NCI-H128 (cell line): ENCODE results near the gene VAV2.

Experiments
- DNase-seq: peaks from one replicate; lab custom pipeline; 2025; ENCODE audit not compliant: unreplicated experiment; lab: John Stamatoyannopoulos, UW

VAV2 gene

DNA sequence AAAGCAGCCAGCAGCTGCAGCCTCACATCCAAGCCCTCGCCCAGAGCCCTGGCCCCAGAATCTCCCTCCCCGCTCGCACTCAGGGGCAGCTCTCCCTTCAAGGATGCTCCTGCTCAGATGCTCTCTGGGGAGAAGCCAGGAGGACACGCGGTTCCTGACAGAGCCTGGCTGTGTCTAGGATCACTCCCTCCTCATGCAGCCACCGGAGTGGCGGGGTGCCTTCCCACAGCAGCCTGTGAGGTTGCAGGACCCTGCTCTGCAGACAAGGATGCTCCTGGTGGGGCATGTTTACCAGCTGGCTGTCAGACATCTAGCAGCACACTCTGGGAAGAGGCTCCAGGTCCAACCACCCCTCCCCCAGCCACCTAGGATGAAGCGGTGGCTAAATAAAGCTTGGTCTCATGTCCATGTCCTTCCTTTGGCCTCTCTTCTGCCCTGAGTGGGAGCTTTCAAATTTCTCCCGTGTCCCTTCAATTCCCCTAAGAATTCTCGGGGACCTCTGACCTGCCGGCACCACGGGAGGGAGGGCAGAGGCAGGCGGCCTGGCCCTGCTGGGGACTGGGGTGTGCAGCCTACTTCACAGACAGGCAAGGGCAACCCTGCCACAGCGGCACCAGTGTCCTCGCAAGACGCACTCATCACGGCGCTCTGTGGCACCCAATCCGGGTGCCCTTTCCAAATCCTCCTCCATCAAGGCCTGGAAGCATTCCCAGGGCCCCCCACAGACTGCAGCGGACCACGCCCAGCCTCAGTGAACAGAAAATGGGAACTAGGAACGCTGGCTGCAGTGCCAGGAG, 165.6 kb downstream of the VAV2 start:
- no peak for DNase-seq

DNA sequence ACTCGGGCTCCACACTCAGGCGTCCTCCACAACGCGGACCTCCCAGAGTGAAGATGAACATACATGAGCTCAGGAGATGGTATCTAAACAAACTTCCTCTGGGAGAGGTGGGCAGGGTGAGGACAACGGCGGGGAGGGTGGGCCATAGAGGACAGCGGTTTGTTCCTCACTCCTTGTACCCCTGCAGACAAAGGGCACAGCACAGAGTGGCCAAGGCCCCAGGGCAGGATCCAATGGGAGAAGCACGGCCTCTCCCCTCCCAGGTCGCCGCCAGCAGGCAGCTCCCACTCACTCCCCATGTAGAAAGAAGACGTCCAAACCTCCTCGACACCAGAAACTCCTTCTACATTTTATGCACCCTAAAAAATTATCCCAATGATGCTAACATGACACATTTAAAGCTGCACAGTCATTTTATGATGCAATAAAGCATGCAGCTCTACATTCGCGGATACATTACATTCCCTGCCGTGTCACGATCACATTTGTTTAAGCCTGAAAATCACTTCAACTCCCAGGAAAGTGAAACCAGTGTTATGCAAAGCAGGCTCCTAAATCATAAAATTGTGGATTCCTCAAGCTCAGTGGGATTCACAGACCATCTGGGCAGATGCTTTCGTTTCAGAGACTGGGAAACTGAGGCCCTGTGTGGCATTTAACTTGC, 166.4 kb downstream of the VAV2 start:
- DNase-seq, result no peak

DNA sequence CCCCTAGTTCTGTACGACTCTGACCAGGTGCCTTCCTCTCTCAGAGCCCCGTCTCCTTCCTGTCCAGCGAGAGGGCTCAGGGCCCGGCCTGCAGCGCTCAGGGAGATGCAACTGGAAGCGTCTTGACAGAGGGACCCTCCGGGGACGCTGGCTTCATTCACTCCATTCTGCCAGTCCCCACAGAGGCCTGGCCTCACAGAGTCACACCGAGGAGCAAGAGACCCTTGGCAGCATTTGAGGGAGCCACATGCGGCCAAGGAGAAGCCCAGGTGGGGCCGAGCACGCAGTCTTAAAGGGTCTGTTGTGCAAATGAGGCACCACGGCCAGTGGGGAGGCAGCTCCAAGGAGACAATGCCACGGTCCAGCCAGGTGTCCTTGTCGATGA, 167.3 kb downstream of the VAV2 start:
- no peak for DNase-seq

DNA sequence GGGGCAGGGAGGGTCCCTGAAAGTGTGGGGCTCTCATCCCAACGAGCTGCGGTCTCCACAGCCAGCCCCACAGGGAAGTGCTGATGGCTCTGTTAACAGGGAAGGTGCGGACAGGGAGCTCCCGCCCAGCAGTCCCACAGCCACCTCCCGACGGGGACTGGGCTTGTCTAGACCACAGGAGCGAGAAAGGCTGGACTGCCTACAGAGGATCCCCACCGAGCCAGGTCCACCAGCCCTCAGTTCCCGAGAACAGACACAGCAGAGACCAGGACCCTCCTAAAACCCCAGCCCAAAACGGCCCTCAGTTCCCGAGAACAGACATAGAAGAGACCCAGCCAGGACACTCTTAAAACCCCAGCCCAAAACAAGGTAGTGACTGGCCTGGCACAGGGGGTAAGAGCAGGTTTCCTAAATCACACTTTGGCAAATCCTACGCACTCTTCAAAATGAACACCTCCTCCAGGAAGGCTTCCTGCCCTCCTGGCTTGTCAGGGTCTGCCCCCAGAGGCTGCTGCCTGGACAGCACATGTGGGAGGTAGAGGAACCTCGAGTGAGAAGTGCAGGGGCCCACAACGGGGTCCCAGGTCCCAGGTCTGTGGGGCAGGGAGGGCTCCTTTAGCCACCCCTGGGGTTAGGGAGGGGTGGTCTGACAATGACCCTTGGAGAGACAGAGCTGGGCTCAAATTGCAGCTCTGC, 167.9 kb downstream of the VAV2 start:
- DNase-seq, result no peak

DNA sequence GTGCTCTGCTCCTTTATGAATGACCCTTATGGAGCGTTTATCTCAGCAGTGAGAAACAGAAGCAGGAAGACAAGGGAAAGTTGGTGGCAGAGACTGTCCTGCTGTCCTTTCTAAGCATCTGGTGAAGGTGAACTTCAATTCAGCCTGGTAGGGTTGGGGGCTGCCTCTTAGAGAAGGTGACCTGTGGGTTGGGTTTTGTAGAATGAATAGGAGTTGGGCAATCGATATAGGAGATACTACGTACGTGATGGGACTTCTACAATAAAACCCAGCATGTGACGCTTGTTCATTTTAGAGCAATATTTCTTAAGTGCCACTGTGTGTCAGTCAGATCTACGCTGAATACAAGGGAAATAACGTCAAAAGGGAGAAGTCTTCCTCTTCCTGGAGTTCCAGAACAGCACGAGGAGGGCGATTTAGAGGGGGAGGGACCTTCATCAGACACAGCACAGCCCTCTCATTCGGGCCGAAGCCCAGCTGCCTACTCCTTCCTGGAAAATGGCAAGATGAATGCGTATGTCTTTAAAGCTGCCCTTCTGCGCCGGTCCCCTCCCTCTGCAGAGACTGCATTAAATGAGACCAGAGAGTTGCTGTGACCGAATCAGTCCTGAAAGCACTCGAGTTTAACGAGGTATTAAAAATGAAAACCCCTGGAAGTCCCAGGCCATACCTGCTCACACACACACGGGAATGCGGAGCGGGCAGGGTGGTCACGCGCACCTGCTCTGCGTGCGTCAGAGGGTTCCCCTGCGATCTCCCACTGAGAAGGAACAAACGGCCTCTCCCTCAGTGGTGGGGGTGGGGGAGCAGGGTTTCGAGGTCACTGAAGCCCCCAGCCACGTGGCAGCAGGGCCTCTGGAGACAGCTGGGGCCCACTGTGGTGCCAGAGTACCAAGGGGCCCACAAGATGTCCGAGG, 168.7 kb downstream of the VAV2 start:
- DNase-seq, result no peak

DNA sequence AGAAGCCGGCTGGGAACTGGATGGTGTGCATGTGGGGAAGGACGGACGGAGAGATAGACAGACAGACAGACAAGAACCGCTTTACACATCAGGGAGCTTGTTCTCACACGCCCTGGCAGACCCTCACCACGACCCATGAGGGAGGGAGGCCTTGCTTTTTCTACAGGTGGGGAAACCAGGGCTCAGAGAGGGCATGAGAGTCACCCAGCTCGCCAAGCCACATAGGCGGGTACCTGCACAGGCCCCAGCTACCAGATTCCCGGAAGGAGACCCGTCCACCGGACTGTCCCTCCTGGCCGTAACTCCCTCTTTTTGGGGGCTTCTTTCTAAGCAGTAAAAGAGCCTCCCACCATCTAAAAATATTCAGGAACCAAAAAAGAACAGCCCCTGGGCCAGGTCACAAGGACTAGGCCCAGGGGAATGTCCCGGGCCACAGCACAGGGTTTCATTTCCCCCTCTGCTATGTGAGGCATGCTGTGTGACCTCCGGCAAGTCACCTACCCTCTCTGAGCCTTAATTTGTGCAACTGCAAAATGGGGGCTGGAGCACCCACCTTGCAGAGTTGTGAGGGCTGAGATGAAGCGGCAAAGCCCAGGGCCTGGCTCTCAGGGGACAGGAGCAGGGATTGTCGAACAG, 169.6 kb downstream of the VAV2 start:
- no peak for DNase-seq

DNA sequence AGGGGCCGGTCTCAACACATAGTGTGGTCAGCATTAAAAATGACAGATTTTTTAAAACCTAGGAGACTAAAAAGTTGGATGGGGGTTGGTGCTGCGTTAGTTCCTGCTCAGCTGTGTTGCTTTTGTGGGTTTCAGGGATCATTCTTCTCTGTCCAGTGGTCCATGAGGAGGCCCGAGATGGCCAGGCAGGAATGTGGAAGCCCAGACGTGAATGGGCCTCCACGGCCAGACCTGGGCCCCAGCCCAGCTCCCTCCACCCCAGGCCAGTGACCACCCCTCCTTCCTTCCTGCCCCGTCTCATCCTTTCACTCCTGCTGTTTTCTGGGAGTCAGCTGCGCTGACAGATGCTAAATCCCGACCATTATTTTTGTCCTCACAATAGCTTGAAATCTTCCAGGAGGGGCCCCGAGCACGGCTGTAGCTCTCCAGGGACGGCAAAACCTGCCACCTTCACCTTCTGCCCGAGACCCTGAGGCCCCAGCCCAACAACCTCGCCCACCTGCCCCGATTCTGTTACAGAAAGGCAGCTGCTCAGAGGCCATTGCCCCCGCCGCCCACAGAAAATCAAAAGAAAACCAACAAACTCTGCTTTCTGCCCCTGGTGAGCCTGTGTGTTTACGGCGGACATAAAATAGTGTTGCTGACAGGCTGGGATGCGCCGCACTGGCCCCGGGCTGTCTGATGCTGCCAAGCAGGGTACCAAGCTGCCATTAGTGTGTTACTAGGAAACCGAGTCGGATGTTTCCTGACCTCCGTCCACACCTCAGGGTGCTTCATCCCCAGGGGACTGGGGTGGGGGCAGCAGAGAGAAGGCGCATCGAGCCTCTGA, 170.3 kb downstream of the VAV2 start:
- DNase-seq, result no peak

DNA sequence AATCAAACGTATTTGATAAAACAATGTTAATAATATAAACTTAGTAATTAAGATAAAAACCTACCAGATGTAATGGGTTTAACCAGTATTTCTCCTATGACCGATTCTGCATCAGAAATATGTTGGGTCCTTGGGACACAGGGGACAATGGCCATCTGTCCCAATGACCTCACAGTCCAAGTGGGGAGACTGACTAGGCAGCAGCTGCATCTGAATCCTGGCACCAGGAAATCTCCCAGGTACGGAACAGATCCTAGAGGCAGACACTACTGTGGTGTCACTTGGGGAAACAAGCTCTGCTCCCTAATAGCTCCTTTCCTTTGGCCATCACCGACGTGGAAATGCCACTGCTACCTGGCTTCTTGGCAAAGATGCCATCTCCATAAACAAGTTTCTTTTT, 172.2 kb downstream of the VAV2 start:
- DNase-seq, result no peak

DNA sequence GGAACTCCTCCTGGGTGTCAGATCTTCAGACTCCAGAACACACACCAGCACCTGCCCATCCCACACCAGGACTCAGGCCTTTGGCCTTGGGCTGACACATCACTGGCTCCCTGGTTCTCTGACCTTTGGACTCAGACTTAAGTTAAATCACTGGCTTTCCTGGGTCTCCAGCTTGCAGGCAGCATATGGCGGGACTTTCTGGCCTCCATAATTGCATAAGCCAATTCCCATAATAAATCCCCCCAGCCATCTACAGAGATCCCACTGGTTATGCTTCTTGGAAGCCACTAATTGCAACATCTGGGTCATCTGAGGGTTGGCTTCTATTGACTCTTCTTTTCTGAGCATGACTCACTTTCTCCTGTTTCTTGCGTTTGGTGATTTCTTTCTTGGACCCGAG, 173.7 kb downstream of the VAV2 start:
- no peak for DNase-seq

DNA sequence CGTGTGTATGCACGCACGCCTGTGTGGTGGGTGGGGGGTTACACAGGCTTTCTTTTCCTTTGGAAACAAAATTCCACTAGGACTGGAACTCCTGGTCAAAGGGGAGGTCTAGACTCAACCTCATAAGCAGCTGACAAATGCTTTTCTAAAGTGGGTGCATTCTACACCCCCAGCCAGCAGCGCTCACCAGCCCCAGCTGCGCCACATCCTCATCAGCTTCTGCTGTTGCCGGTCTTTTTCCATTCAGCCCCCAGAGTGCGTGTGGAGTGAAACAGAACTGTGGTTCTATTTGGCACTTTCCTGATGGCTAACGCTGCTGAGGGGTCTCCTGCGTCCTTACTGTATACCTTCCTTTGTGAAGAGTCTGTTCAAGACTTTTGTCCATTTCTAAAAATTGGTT, 176.3 kb downstream of the VAV2 start:
- no peak for DNase-seq

DNA sequence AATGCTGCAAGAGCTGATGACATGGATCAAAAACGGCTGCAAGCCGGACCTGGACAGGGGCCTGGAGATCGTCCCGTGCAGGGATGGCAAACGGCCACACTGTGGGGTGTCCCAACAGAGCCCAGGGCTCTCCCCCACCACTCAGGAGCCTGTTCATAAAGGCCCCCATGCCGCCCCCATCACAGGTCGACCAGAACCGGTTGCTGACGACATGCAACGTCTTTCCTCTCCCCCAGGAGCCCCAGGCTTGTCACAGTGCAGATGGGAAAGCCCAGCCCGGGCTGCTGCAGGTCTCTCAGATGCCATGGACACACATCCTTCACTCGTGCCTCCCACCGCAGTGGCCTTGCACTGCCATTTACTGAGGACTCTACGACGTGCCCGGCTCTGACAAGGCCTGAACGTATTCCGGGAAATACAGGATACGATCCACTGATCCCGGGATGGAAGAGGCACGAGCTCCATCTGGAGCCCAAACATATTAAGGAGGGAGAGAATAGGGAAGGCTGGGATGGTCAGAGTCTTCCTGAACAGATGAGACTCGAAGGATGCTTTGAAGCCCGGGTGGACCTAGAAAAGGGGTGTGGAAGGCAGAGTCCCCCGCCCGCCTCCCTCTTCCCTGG, 177.4 kb downstream of the VAV2 start:
- DNase-seq, result no peak

DNA sequence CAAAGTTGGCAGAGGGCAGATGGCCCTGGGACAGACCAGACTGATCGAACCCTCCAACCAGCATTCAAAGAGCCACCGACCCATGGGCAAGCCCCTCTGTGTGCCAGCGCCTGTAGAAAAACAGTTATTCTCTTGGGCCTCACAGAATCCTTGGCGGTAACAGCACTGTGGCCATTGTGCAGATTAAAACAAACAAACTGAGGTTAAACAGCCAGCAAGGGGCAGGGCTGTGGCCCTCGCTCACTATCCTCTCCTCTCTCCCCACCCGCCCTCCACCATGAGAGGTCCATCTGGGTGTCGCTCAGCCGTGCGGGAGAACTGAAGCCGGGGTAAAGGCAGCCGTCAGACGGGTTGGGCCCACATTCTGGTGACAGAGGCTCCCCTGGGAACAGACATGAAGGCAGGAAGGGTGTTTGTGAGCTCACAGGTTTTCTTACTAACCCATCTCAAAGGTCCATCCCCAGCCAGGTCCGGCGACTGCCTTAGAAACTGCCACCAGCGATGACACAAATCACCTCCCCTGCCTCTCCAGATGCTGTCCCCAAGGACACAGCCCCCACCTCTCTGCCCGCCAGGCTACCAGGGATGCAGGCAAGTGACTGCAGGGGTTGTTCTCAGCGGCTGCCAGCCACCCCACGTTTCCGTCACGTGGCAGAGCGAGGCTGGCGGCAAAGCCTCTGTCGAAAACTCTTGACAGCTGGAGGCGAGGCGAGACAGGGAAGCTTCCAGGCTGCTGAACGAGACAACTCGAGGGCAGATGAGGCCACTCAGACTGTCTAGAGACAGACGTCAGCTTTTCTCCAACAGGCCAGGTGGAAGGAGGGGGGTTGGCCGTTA, 178.2 kb downstream of the VAV2 start:
- no peak for DNase-seq

DNA sequence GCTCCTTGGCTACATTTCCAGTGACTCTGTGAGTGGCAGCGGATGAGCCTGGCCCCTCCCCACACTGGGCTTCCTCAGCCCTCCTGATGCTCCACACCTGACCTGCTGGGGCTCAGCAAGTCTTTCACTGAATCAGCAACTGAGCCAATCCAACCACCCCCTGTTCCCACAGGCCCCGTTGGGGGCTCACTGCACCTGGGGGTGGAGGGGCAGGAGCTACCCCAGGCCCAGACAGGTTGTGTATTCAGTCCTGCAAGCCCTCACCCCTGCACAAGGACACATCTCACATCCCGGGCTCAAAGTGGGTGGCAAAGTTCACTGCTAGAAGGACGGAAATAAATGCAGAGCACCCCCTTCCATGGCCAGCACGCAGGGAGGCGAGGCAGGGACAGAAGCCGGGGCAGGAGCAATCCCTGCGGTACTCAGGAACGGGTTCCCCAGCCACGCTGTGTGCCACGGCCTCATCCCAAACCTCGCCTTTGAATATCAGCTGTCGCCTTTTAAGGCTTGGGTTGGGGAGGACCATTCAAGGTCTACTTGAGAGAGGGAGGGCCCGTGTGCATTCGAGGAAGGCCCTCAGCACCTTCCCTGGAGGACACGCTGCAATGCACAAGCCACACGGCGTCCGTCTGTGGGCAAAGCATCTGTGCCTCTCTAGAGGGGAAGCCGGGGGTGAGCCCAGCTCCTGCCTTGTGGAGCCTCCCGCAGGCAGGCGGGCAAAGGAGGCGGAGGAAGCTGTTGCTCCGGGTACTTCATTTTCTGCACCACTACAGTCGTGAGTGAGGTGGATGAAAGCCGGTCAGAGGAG, 179.0 kb downstream of the VAV2 start:
- DNase-seq, result no peak

DNA sequence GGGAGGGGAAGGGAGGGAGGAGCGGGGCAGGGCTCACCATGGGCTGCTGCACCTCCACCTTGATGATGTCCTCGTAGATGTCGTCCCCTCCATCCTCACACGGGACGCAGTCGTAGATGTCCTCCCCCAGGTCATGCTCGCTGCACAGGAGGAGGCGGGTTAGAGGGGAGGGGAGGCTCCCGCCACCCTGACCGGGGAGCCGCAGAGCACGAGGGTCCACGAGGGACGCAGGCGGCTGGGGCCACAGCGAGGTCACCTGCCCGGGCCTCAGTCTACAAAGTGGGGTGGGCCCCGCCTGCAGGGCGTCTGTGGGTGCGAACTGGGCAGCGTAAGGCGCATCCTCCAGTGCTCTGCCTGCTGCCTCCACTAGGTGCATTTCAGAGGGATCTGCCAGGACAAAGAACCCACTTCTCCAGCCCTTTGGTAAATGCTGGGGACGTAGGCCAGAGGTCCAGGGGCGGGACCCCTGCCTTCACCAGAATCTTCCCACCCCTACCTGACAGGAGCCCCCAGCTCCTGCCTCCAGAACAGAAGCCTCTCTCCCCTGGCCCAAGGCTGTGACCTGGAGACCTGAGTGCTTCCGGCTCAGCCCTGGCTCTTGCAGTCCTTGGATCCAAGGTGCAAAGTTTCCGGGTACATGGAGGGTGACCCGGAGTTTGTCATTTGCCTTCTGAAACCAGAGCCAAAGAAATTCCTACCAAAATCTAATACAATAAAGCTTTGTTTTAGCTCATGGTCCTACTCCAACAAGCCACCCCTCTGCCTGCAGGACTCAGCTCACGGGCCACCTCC, 179.9 kb downstream of the VAV2 start:
- DNase-seq, result no peak

DNA sequence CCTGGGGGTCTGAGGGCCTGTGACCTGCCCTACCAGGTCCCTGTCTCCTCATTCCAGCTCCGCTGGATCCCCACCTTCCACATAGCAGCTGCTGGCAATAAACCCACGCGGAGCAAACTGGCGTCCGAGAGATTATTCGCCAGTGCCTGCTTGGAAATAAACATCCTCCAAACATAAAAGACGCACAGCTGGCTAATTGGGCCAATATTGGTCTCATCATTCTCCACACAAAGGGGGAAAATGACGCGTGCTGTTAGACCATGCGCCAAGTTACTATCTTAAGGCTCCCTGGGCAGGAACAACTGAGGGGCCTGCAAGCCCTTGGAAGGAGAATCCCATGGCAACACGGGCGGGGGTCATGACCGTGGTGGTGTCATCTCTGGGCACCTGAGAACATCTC, 180.7 kb downstream of the VAV2 start:
- DNase-seq, result no peak

DNA sequence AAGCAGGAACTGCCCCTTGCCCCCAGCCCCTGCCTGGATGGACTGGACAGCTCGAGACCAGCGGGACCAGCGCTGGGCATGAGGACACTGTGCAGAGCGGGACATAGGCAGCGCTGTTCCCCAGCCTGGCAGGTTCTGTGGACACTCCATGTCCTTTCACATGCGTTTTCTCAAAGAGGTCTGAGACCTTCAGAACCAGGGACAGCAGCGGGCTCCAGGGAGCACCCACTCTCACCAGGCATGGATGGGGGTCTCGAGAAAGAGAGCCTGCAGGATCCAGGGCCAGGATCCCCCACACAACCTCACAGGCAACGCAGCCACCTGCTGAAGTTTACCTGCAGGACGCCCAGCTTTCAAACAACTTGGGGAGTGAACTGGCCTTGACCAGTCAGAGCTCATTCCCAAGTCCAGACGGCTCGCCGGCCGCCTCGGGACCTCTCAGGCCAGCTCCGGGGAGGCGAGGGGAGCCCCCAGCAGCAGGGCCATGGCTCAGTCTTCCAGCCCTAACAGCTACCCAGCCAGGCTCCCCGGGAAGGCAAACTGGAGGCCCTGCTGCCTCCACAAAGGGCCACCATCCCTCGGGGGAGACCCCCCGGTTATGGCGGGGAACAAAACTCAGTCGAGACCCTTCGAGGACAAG, 181.4 kb downstream of the VAV2 start:
- DNase-seq, result no peak
